Rectal smooth muscle tissue (tissue), 1 donor: Measurements from ENCODE around the gene TBL1XR1.
"Not testable (repeated sequence)": the region's sequence is repeated elsewhere in the genome, so short reads cannot be mapped to it uniquely, and the experiment has no call there.

ENCODE experiments used
- H3K27ac ChIP-seq: one replicate; pipeline ENCODE4 v1.7.0; 2013; ENCODE audit warnings: low read depth, low read length, inconsistent platforms
- H3K27me3 ChIP-seq: one replicate; pipeline ENCODE4 v1.7.0; 2013; ENCODE audit warnings: low read length; ENCODE audit not compliant: control insufficient read depth, insufficient read depth
- H3K36me3 ChIP-seq: one replicate; pipeline ENCODE4 v1.7.0; 2013; ENCODE audit warnings: low read length; ENCODE audit not compliant: control insufficient read depth, insufficient read depth
- H3K4me1 ChIP-seq: one replicate; pipeline ENCODE4 v1.7.0; 2013; ENCODE audit warnings: low read length; ENCODE audit not compliant: control insufficient read depth, insufficient read depth
- H3K4me3 ChIP-seq: one replicate; pipeline ENCODE4 v1.7.0; 2013; ENCODE audit warnings: low read length
- H3K9ac ChIP-seq: one replicate; pipeline ENCODE4 v1.7.0; 2013; ENCODE audit warnings: low read length

The TBL1XR1 gene

GRCh38 chr3:177190184-177190583 is 7.1 kb downstream of the TBL1XR1 start:
- H3K27ac ChIP-seq: peak overlapping the region; percentile 62

GRCh38 chr3:177188325-177188724 is 9.0 kb downstream of the TBL1XR1 start:
- not testable (repeated sequence) for H3K9ac ChIP-seq, H3K4me3 ChIP-seq, H3K27ac ChIP-seq, H3K4me1 ChIP-seq, H3K27me3 ChIP-seq, H3K36me3 ChIP-seq

More at GRCh38 chr3:177190184-177190583, 7.1 kb downstream of the TBL1XR1 start:
- H3K9ac ChIP-seq, H3K36me3 ChIP-seq, H3K27me3 ChIP-seq, H3K4me3 ChIP-seq: not testable (repeated sequence)
- peaks cover 17% of the 10 kb centered on the region for H3K4me1 ChIP-seq

GRCh38 chr3:177186306-177186705 is 11.0 kb downstream of the TBL1XR1 start:
- peaks cover 8% of the 10 kb centered on the region for H3K4me1 ChIP-seq
- H3K27me3 ChIP-seq: no peaks in the 10 kb centered on the region
- no peaks in the 10 kb centered on the region for H3K36me3 ChIP-seq
- no peak overlapping the region for H3K27ac ChIP-seq
- H3K4me3 ChIP-seq: no peak overlapping the region
- H3K9ac ChIP-seq: no peak overlapping the region

- Histone ChIP-seq H3K27me3 (no peaks in the 10 kb centered on the region), H3K27ac (no peak overlapping the region), H3K9ac (no peak overlapping the region), H3K4me1 (peaks cover 2% of the 10 kb centered on the region), H3K36me3 (no peaks in the 10 kb centered on the region), H3K4me3 (no peak overlapping the region)
These were observed 12.2 kb downstream of the TBL1XR1 start for GRCh38 chr3:177185035-177185574.

- H3K4me3 ChIP-seq, H3K27ac ChIP-seq, H3K36me3 ChIP-seq, H3K4me1 ChIP-seq, H3K27me3 ChIP-seq, H3K9ac ChIP-seq: not testable (repeated sequence)
These were observed 12.7 kb downstream of the TBL1XR1 start for GRCh38 chr3:177184602-177185001.

- Histone ChIP-seq H3K4me3 (no peak overlapping the region), H3K27ac (no peak overlapping the region), H3K36me3 (no peaks in the 10 kb centered on the region), H3K4me1 (peaks cover 13% of the 10 kb centered on the region), H3K27me3 (no peaks in the 10 kb centered on the region), H3K9ac (no peak overlapping the region)
These were observed 14.9 kb downstream of the TBL1XR1 start for GRCh38 chr3:177182352-177182751.

- Histone ChIP-seq H3K9ac (no peak overlapping the region), H3K4me3 (no peak overlapping the region), H3K27ac (no peak overlapping the region), H3K4me1 (peaks cover 12% of the 10 kb centered on the region), H3K36me3 (no peaks in the 10 kb centered on the region), H3K27me3 (no peaks in the 10 kb centered on the region)
These were observed 15.9 kb downstream of the TBL1XR1 start for GRCh38 chr3:177181418-177181817.

- no peak overlapping the region for H3K4me3 ChIP-seq
- H3K27me3 ChIP-seq: no peaks in the 10 kb centered on the region
- peaks cover 10% of the 10 kb centered on the region for H3K4me1 ChIP-seq
- H3K36me3 ChIP-seq: no peaks in the 10 kb centered on the region
- H3K27ac ChIP-seq: no peak overlapping the region
- no peak overlapping the region for H3K9ac ChIP-seq
These were observed 16.8 kb downstream of the TBL1XR1 start for GRCh38 chr3:177180506-177180905.

- H3K36me3 ChIP-seq: no peaks in the 10 kb centered on the region
- H3K4me3 ChIP-seq: no peak overlapping the region
- H3K9ac ChIP-seq: no peak overlapping the region
- peaks cover 15% of the 10 kb centered on the region for H3K4me1 ChIP-seq
- no peaks in the 10 kb centered on the region for H3K27me3 ChIP-seq
- H3K27ac ChIP-seq: no peak overlapping the region
These were observed 17.8 kb downstream of the TBL1XR1 start for GRCh38 chr3:177179281-177180067.

- peaks cover 16% of the 10 kb centered on the region for H3K4me1 ChIP-seq
These were observed 19.5 kb downstream of the TBL1XR1 start for GRCh38 chr3:177177749-177178221.

GRCh38 chr3:177174607-177175170 is 22.6 kb downstream of the TBL1XR1 start:
- Histone ChIP-seq H3K27ac (no peak overlapping the region), H3K4me3 (no peak overlapping the region), H3K4me1 (peaks cover 16% of the 10 kb centered on the region), H3K27me3 (no peaks in the 10 kb centered on the region), H3K36me3 (no peaks in the 10 kb centered on the region), H3K9ac (no peak overlapping the region)

More at GRCh38 chr3:177177749-177178221, 19.5 kb downstream of the TBL1XR1 start:
- H3K9ac ChIP-seq: no peak overlapping the region
- no peak overlapping the region for H3K27ac ChIP-seq
- H3K36me3 ChIP-seq: no peaks in the 10 kb centered on the region
- no peaks in the 10 kb centered on the region for H3K27me3 ChIP-seq
- no peak overlapping the region for H3K4me3 ChIP-seq

GRCh38 chr3:177169936-177170722 is 27.2 kb downstream of the TBL1XR1 start:
- Histone ChIP-seq H3K4me3 (no peak overlapping the region), H3K4me1 (peaks cover 5% of the 10 kb centered on the region), H3K9ac (no peak overlapping the region), H3K36me3 (no peaks in the 10 kb centered on the region), H3K27me3 (no peaks in the 10 kb centered on the region), H3K27ac (no peak overlapping the region)
